Hepatocyte (in vitro differentiated cells): ENCODE results near the gene KRTAP5-4. TPM values are rescaled to one million over a fixed set of nuclear protein-coding genes. Genes with fewer than 3 reads are reported as not detected.

ENCODE experiments used
- DNase-seq: peaks from one replicate; pipeline ENCODE4 v3.0.0-alpha.2; 2016; ENCODE audit warnings: low spot score
- H2AFZ ChIP-seq: fragments of 200-600 bp; sonication (generic); 2 replicates; pipeline ENCODE4 v1.6.0; 2016; ENCODE audit warnings: antibody characterized with exemption, mild to moderate bottlenecking
- H3K27ac ChIP-seq: fragments of 200-600 bp; sonication (generic); 2 replicates; pipeline ENCODE4 v1.5.1; 2016; ENCODE audit warnings: mild to moderate bottlenecking
- H3K27me3 ChIP-seq: fragments of 200-600 bp; sonication (generic); 2 replicates; pipeline ENCODE4 v1.6.1; 2016
- H3K36me3 ChIP-seq: fragments of 200-600 bp; sonication (generic); replicated peaks from 2 replicates; pipeline ENCODE4 v1.5.1; 2016; ENCODE audit warnings: low read depth; ENCODE audit not compliant: insufficient read depth
- H3K4me1 ChIP-seq: fragments of 200-600 bp; sonication (generic); 2 replicates; pipeline ENCODE4 v1.5.1; 2016; ENCODE audit warnings: mild to moderate bottlenecking, moderate library complexity; ENCODE audit not compliant: insufficient read depth
- H3K4me2 ChIP-seq: fragments of 200-600 bp; sonication (generic); 2 replicates; pipeline ENCODE4 v1.6.0; 2016
- H3K4me3 ChIP-seq: fragments of 200-600 bp; sonication (generic); 2 replicates; pipeline ENCODE4 v1.5.1; 2016; ENCODE audit warnings: mild to moderate bottlenecking
- H3K79me2 ChIP-seq: fragments of 200-600 bp; sonication (generic); 2 replicates; pipeline ENCODE4 v1.6.0; 2017; ENCODE audit warnings: mild to moderate bottlenecking
- H3K9me2 ChIP-seq: fragments of 200-600 bp; sonication (generic); replicated peaks from 2 replicates; pipeline ENCODE4 v1.6.0; 2017; ENCODE audit warnings: mild to moderate bottlenecking; ENCODE audit not compliant: insufficient read depth
- H3K9me3 ChIP-seq: fragments of 200-600 bp; sonication (generic); 2 replicates; pipeline ENCODE4 v1.5.1; 2016; ENCODE audit warnings: low read depth, mild to moderate bottlenecking
- H4K20me1 ChIP-seq: fragments of 200-600 bp; sonication (generic); 2 replicates; pipeline ENCODE4 v1.6.0; 2016; ENCODE audit warnings: mild to moderate bottlenecking; ENCODE audit not compliant: insufficient read depth, poor library complexity, severe bottlenecking
- EZH2 ChIP-seq: fragments of 200-600 bp; sonication (generic); IDR thresholded peaks from 2 replicates; pipeline ENCODE4 v1.6.1; 2016; ENCODE audit warnings: antibody characterized with exemption, mild to moderate bottlenecking, borderline replicate concordance
- EZH2phosphoT487 ChIP-seq: fragments of 200-600 bp; sonication (generic); IDR thresholded peaks from one replicate; pipeline ENCODE4 v1.6.1; 2018; ENCODE audit warnings: antibody characterized with exemption, mild to moderate bottlenecking, low read depth, moderate library complexity; ENCODE audit not compliant: unreplicated experiment, severe bottlenecking
- WGBS: methylation state at CpG from one replicate; pipeline ENCODE4 v1.1.6; 2016; ENCODE audit warnings: low lambda C conversion rate; ENCODE audit errors: missing lambda C conversion rate; 5-methylcytosine and 5-hydroxymethylcytosine counted together
- polyA plus RNA-seq: library from polyadenylated mRNA; unstranded; fragments of >200 nt; fragmentation: Nextera tagmentation; extraction: Ambion mirVana; gene quantifications from 2 replicates; pipeline ENCODE4 v1.2.1, GENCODE V29; 2016
- total RNA-seq: library from RNA; depleted of rRNA; stranded (reverse); fragments of >200 nt; gene quantifications from 2 replicates; pipeline ENCODE4 v1.2.3, GENCODE V29; 2014
- TF ChIP-seq, protein P1 (sequence below): fragments of 200-600 bp; sonication (generic); IDR thresholded peaks from 2 replicates; pipeline ENCODE4 v1.5.1; 2016; ENCODE audit warnings: antibody characterized with exemption, mild to moderate bottlenecking; ENCODE audit not compliant: poor library complexity

KRTAP5-4 gene
- total and polyA plus RNA-seq, 2 experiments from 2014 or later = not detected

DNA sequence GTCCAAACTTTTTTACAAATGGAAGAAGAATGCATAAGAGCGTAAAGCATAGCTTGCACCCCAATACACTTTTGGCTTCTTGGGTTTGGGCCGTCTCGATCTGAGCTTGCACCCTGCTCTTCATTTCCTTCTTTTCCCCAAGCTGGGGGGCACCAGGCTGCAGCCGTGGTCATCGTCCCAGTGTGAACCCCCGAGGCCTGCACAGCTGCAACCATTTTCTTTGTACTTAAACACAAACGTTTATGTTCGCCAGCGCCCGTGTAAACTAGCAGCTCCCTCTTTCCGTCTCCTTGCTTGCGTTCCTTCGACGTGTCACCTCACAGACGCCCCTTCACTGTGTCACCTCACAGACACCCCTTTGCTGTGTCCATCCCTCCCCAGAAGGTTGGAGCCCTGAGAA is 17.7 kb upstream of the KRTAP5-4 start:
- Histone ChIP-seq H3K79me2 (no peaks in the 10 kb centered on the region), H4K20me1 (no peaks in the 10 kb centered on the region), H3K36me3 (no peaks in the 10 kb centered on the region), H3K9me2 (no peaks in the 10 kb centered on the region), H3K27me3 (peaks cover 5% of the 10 kb centered on the region), H3K4me2 (no peak overlapping the region), H3K9me3 (no peaks in the 10 kb centered on the region), H3K27ac (no peak overlapping the region), H2AFZ (no peak overlapping the region), H3K4me3 (no peak overlapping the region), H3K4me1 (no peaks in the 10 kb centered on the region)
- WGBS = 75% methylated on average over 15 of the region's 15 CpGs
- DNase-seq = no peak
- TF ChIP-seq EZH2phosphoT487 = no peak
- no peak for TF ChIP-seq EZH2
- TF ChIP-seq, protein P1, sequence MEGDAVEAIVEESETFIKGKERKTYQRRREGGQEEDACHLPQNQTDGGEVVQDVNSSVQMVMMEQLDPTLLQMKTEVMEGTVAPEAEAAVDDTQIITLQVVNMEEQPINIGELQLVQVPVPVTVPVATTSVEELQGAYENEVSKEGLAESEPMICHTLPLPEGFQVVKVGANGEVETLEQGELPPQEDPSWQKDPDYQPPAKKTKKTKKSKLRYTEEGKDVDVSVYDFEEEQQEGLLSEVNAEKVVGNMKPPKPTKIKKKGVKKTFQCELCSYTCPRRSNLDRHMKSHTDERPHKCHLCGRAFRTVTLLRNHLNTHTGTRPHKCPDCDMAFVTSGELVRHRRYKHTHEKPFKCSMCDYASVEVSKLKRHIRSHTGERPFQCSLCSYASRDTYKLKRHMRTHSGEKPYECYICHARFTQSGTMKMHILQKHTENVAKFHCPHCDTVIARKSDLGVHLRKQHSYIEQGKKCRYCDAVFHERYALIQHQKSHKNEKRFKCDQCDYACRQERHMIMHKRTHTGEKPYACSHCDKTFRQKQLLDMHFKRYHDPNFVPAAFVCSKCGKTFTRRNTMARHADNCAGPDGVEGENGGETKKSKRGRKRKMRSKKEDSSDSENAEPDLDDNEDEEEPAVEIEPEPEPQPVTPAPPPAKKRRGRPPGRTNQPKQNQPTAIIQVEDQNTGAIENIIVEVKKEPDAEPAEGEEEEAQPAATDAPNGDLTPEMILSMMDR = no peak

- no peaks in the 10 kb centered on the region for H3K4me1 ChIP-seq
- TF ChIP-seq, protein P1 = no peak
- H3K79me2 ChIP-seq = no peaks in the 10 kb centered on the region
- WGBS = 82% methylated on average over 18 of the region's 18 CpGs
- no peak for DNase-seq
- no peak overlapping the region for H3K4me3 ChIP-seq
- H2AFZ ChIP-seq = no peak overlapping the region
- H3K4me2 ChIP-seq = no peak overlapping the region
- H3K9me3 ChIP-seq = no peaks in the 10 kb centered on the region
- no peaks in the 10 kb centered on the region for H3K36me3 ChIP-seq
- no peaks in the 10 kb centered on the region for H3K9me2 ChIP-seq
- no peak overlapping the region for H3K27ac ChIP-seq
- no peaks in the 10 kb centered on the region for H4K20me1 ChIP-seq
- H3K27me3 ChIP-seq = peaks cover 5% of the 10 kb centered on the region
These were observed 17.2 kb upstream of the KRTAP5-4 start for GRCh38 chr11:1639102-1639620.

- Histone ChIP-seq H3K4me2 (no peak overlapping the region), H3K4me1 (no peaks in the 10 kb centered on the region), H3K36me3 (no peaks in the 10 kb centered on the region), H3K79me2 (no peaks in the 10 kb centered on the region), H3K9me3 (no peaks in the 10 kb centered on the region), H3K27ac (no peak overlapping the region), H4K20me1 (no peaks in the 10 kb centered on the region), H3K4me3 (no peak overlapping the region), H3K27me3 (peaks cover 5% of the 10 kb centered on the region), H3K9me2 (no peaks in the 10 kb centered on the region), H2AFZ (no peak overlapping the region)
- WGBS = 89% methylated on average over 8 of the region's 8 CpGs
- TF ChIP-seq EZH2 (no peak), EZH2phosphoT487 (no peak)
- TF ChIP-seq, protein P1 = no peak
- no peak for DNase-seq
These were observed 16.4 kb upstream of the KRTAP5-4 start for GRCh38 chr11:1638344-1638743.

DNA sequence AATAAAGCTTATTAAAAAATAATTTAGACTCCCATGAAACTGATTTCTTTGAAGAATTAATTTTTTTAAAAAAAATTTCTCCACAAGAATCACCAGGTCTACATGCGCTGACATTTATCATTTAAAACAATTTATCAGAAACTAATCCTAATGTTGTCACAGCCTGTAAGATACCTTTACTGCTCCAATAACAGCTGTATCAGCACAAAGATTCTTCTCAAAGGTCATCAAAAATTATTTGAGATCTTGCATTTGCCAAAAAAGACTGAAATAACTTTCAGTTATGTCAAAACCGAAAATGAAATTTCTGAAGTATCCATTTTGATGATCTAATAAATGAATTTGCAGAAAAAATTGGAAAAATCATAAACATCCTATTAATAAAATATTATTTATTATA is 15.7 kb upstream of the KRTAP5-4 start:
- Histone ChIP-seq H3K9me2 (no peaks in the 10 kb centered on the region), H3K4me1 (no peaks in the 10 kb centered on the region), H3K4me2 (no peak overlapping the region), H2AFZ (no peak overlapping the region), H3K36me3 (no peaks in the 10 kb centered on the region), H3K4me3 (no peak overlapping the region), H3K27ac (no peak overlapping the region), H3K27me3 (peaks cover 5% of the 10 kb centered on the region), H4K20me1 (no peaks in the 10 kb centered on the region), H3K79me2 (no peaks in the 10 kb centered on the region), H3K9me3 (no peaks in the 10 kb centered on the region)
- WGBS = 95% methylated on average over 2 of the region's 2 CpGs
- TF ChIP-seq, protein P1 = no peak
- no peak for TF ChIP-seq EZH2
- DNase-seq = no peak
